OCI-LY7 (cell line): ENCODE results near the gene INPP5B. TPM values are rescaled to one million over a fixed set of nuclear protein-coding genes. Genes with fewer than 3 reads are reported as not detected.

Experiments used
- BruUV-seq: library from RNA; stranded (reverse); fragments of 400-500 nt; replicated peaks from 2 replicates; lab custom pipeline; 2021; lab: Mats Ljungman, UMichigan
- CTCF ChIA-PET: fragments of 300-600 bp; sonication (Branson Sonifier 250); formaldehyde crosslinking; loops from one replicate; lab custom pipeline; 2022; ENCODE audit warnings: antibody characterized with exemption; ENCODE audit not compliant: unreplicated experiment; lab: Charles Lee
- POLR2A ChIA-PET: fragments of 300-600 bp; sonication (Branson Sonifier 250); formaldehyde crosslinking; loops from one replicate; lab custom pipeline; 2022; ENCODE audit warnings: antibody characterized with exemption; lab: Charles Lee
- DNase-seq: peaks from one replicate; pipeline ENCODE4 v3.0.0-alpha.2; 2015; ENCODE audit warnings: low spot score
- H2AFZ ChIP-seq: fragments of 200-600 bp; sonication (generic), shearing (Covaris generic); 2 replicates; pipeline ENCODE4 v1.6.1; 2014; ENCODE audit warnings: mild to moderate bottlenecking, antibody characterized with exemption, low read length, moderate library complexity
- H3K27ac ChIP-seq: fragments of 200-600 bp; sonication (generic); 2 replicates; pipeline ENCODE4 v1.5.1; 2014; ENCODE audit warnings: mixed run types, low read depth, mild to moderate bottlenecking, moderate library complexity, low read length, inconsistent platforms; ENCODE audit not compliant: poor library complexity, severe bottlenecking
- H3K36me3 ChIP-seq: fragments of 200-600 bp; sonication (generic); 2 replicates; pipeline ENCODE4 v1.6.1; 2014; ENCODE audit warnings: mild to moderate bottlenecking, antibody characterized with exemption, low read length, moderate library complexity, mixed read lengths; ENCODE audit not compliant: insufficient read depth
- H3K4me1 ChIP-seq: fragments of 200-600 bp; sonication (generic); 2 replicates; pipeline ENCODE4 v1.5.1; 2014; ENCODE audit warnings: mild to moderate bottlenecking, low read length; ENCODE audit not compliant: insufficient read depth, poor library complexity, severe bottlenecking
- H3K4me2 ChIP-seq: fragments of 200-600 bp; sonication (generic); 2 replicates; pipeline ENCODE4 v1.6.1; 2014; ENCODE audit warnings: mild to moderate bottlenecking, low read length
- H3K4me3 ChIP-seq: fragments of 200-600 bp; sonication (generic); 2 replicates; pipeline ENCODE4 v1.5.1; 2014; ENCODE audit warnings: mild to moderate bottlenecking, low read depth, low read length; ENCODE audit not compliant: poor library complexity, severe bottlenecking
- H3K79me2 ChIP-seq: fragments of 200-600 bp; sonication (generic); 2 replicates; pipeline ENCODE4 v1.6.1; 2016; ENCODE audit warnings: low read depth, mild to moderate bottlenecking, low read length, moderate library complexity, mixed read lengths; ENCODE audit not compliant: insufficient read depth
- H3K9me2 ChIP-seq: fragments of 200-600 bp; sonication (generic); 2 replicates; pipeline ENCODE4 v1.6.1; 2016; ENCODE audit warnings: mild to moderate bottlenecking, low read length, mixed read lengths; ENCODE audit not compliant: insufficient read depth
- H3K9me3 ChIP-seq: fragments of 200-600 bp; sonication (generic); 2 replicates; pipeline ENCODE4 v1.6.1; 2014; ENCODE audit warnings: mild to moderate bottlenecking, mixed run types, low read length, mixed read lengths
- H4K20me1 ChIP-seq: fragments of 200-600 bp; sonication (generic); 2 replicates; pipeline ENCODE4 v1.6.1; 2014; ENCODE audit warnings: mild to moderate bottlenecking, antibody characterized with exemption, low read length, moderate library complexity, mixed read lengths; ENCODE audit not compliant: insufficient read depth
- EZH2phosphoT487 ChIP-seq: fragments of 200-600 bp; sonication (generic); IDR thresholded peaks from 2 replicates; pipeline ENCODE4 v1.6.1; 2018; ENCODE audit warnings: low read depth, borderline replicate concordance, mild to moderate bottlenecking, mixed run types, antibody characterized with exemption, low read length, moderate library complexity, mixed read lengths
- intact Hi-C: fragments of 100-400 bp; cut with micrococcal nuclease; formaldehyde crosslinking; loops from one replicate; pipeline ENCODE4 v1.10.0; 2022; ENCODE audit not compliant: unreplicated experiment
- total RNA-seq, 2 experiments: library from RNA; depleted of rRNA in 1 of 2; stranded (reverse); fragments of >200 nt in 1 of 2; shearing (Covaris generic) in 1 of 2; gene quantifications; 2 replicates each; pipeline ENCODE4 v1.2.3, GENCODE V29; 2014 to 2022
- TF ChIP-seq, protein P1 (sequence below): fragments of 200-600 bp; sonication (generic); conservative IDR thresholded peaks from 2 replicates; pipeline ENCODE4 v1.5.1; 2014; ENCODE audit warnings: mild to moderate bottlenecking, antibody characterized with exemption, low read length, moderate library complexity, mixed read lengths

Gene INPP5B
- total RNA-seq, 2 experiments from 2014 or later = 49.7 to 63.0 TPM

DNA sequence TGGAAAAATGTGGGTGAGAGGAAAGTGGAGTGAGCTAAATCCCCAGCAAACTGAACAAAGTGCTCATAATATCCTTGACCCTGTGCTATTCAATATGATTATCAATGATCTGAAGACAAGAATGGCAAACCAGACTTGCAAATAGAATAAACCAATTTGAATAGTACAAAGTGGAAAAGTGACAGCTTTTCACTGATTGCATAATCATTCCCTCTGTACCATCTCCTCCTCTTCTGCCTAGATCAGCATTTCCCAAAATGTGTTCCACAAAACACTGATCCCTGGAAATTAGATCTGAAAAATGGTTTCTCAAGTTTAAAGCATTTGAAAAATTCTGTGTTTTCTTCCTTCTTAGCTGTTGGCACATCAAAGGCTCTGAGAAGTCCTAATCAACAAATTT is 95.6 kb downstream of the INPP5B start:
- Histone ChIP-seq H2AFZ (no peak overlapping the region), H3K36me3 (peaks cover 59% of the 10 kb centered on the region), H3K9me2 (no peaks in the 10 kb centered on the region), H4K20me1 (0 out of 2 replicates have a peak, but pooled peaks cover 3% of the 10 kb centered on the region), H3K4me2 (0 out of 2 replicates have a peak overlapping the region, but pooled peaks have one; percentile 1), H3K4me3 (no peak overlapping the region), H3K4me1 (peaks cover 23% of the 10 kb centered on the region), H3K27ac (peak overlapping the region; percentile 18), H3K79me2 (peaks cover 61% of the 10 kb centered on the region; the same call in 1 of the 2 replicates), H3K9me3 (no peaks in the 10 kb centered on the region)
- CTCF ChIA-PET = interaction anchor here (1.0 kb wide), 1 partner anchor 9 kb away, joined by 4 read pairs; no protein-coding TSS in a partner anchor
- no TSS peak for BruUV-seq
- TF ChIP-seq, protein P1, sequence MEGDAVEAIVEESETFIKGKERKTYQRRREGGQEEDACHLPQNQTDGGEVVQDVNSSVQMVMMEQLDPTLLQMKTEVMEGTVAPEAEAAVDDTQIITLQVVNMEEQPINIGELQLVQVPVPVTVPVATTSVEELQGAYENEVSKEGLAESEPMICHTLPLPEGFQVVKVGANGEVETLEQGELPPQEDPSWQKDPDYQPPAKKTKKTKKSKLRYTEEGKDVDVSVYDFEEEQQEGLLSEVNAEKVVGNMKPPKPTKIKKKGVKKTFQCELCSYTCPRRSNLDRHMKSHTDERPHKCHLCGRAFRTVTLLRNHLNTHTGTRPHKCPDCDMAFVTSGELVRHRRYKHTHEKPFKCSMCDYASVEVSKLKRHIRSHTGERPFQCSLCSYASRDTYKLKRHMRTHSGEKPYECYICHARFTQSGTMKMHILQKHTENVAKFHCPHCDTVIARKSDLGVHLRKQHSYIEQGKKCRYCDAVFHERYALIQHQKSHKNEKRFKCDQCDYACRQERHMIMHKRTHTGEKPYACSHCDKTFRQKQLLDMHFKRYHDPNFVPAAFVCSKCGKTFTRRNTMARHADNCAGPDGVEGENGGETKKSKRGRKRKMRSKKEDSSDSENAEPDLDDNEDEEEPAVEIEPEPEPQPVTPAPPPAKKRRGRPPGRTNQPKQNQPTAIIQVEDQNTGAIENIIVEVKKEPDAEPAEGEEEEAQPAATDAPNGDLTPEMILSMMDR = no peak
- TF ChIP-seq EZH2phosphoT487 = no peak
- no peak for DNase-seq
- POLR2A ChIA-PET = interaction anchor here (0.7 to 1.6 kb wide), 5 partner anchors 9 to 1143 kb away, joined by 3 to 9 read pairs (median 3); partner anchors contain the start of gene MTF1
- intact Hi-C loops = no loop called here

DNA sequence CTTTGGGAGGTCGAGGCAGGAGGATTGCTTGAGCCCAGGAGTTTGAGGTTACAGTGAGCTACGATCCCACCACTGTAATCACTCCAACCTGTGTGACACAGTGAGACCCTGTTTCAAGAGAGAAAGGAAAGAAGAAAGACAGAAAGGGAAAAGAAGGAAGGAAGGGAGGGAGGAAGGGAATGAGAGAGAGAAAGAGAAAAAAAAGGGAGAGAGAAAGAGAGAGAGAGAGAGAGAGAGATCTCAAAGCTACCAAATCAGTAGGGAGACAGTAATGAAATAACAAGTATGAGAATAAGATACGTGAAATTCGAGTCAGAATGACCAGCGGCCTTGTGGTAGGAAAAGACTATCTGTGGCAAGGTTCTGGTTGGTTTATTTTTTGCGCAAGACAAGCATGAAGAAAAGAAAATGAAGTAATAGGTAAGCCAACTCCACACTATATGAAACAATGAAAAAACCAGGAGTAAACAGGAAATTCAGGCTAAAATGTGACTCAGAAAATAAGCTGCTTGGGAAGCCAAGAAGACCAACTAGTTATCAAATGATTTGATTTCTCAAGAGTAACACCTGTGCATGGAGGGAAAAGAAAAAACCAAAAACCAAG is 96.4 kb downstream of the INPP5B start:
- ChIA-PET CTCF (interaction anchor here (0.6 to 1.0 kb wide), 2 partner anchors 9 to 219 kb away, joined by 3 to 4 read pairs; no protein-coding TSS in a partner anchor), POLR2A (interaction anchor here (0.5 to 1.6 kb wide), 5 partner anchors 9 to 43 kb away, joined by 3 to 9 read pairs (median 3); partner anchors contain the start of genes C1orf122, MTF1 and YRDC)
- Histone ChIP-seq H3K9me2 (no peaks in the 10 kb centered on the region), H3K4me1 (peaks cover 23% of the 10 kb centered on the region), H3K79me2 (peaks cover 61% of the 10 kb centered on the region; the same call in 1 of the 2 replicates), H2AFZ (no peak overlapping the region), H3K4me2 (no peak overlapping the region), H3K36me3 (peaks cover 66% of the 10 kb centered on the region), H3K4me3 (no peak overlapping the region), H4K20me1 (0 out of 2 replicates have a peak, but pooled peaks cover 3% of the 10 kb centered on the region), H3K27ac (no peak overlapping the region), H3K9me3 (no peaks in the 10 kb centered on the region)
- no peak for DNase-seq
- intact Hi-C loops = no loop called here
- TF ChIP-seq, protein P1 = no peak
- TF ChIP-seq EZH2phosphoT487 = no peak
- BruUV-seq = no TSS peak

DNA sequence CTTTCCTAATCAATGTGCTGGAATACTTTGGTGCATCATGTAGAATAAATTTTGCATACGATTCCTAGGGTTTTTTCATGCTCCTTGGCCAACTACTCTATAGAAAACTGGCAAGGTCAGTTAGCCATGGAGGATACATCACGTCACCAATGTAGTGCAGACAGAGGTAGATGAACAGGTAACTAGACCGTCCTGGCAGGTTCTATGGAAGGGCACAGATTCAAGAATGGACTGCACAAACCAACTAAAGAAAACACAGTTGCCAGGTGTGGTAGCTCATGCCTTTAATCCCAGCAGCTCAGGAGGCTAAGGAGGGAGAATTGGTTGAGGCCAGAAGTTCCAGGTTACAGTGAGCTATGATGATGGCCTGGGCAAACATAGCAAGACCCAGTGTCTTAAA is 97.4 kb downstream of the INPP5B start:
- no peak for TF ChIP-seq EZH2phosphoT487
- TF ChIP-seq, protein P1 = no peak

More for the DNA sequence above, 97.4 kb downstream of the INPP5B start:
- Histone ChIP-seq H3K79me2 (peaks cover 61% of the 10 kb centered on the region; the same call in 1 of the 2 replicates), H3K9me3 (no peaks in the 10 kb centered on the region), H2AFZ (no peak overlapping the region), H3K27ac (no peak overlapping the region), H3K4me3 (no peak overlapping the region), H4K20me1 (0 out of 2 replicates have a peak, but pooled peaks cover 3% of the 10 kb centered on the region), H3K4me2 (no peak overlapping the region), H3K4me1 (peaks cover 23% of the 10 kb centered on the region), H3K9me2 (no peaks in the 10 kb centered on the region), H3K36me3 (peaks cover 67% of the 10 kb centered on the region)
- CTCF ChIA-PET = no interaction called here
- DNase-seq = no peak
- intact Hi-C loops = no loop called here
- no TSS peak for BruUV-seq
- POLR2A ChIA-PET = no interaction called here
